Keratinocyte (primary cell): ENCODE measurements around the gene POLD4. TPM values are rescaled to one million over a fixed set of nuclear protein-coding genes. Genes with fewer than 3 reads are reported as not detected.

ENCODE experiments used
- DNase-seq: peaks from one replicate; pipeline ENCODE4 v3.0.0-alpha.2; 2011; ENCODE audit warnings: low read depth, missing footprints, low spot score
- FAIRE-seq: peaks from 2 replicates; lab custom pipeline; 2011; peaks lifted over from hg19 to GRCh38; lab: Jason Lieb, UNC
- H2AFZ ChIP-seq: 2 replicates; pipeline ENCODE4 v1.6.0; 2012; ENCODE audit warnings: low read length, control low read depth, inconsistent platforms; ENCODE audit not compliant: control insufficient read depth
- H3K27ac ChIP-seq: 2 replicates; pipeline ENCODE4 v1.5.1; 2011; ENCODE audit warnings: low read length; ENCODE audit not compliant: control insufficient read depth, insufficient read depth
- H3K27me3 ChIP-seq: 3 replicates; pipeline ENCODE4 v1.6.0; 2011; ENCODE audit warnings: low read length; ENCODE audit not compliant: control insufficient read depth, insufficient read depth; ENCODE audit errors: extremely low read depth
- H3K36me3 ChIP-seq, 2 experiments: 2 replicates in 1 of 2; 3 replicates in 1 of 2; pipeline ENCODE4 v1.5.1; 2011; ENCODE audit warnings: low read length in 2 of 2, mild to moderate bottlenecking in 1 of 2; ENCODE audit not compliant: control insufficient read depth in 2 of 2, insufficient read depth in 2 of 2; ENCODE audit errors: extremely low read depth in 1 of 2
- H3K4me1 ChIP-seq: 3 replicates; pipeline ENCODE4 v1.5.1; 2011; ENCODE audit warnings: low read length; ENCODE audit not compliant: control insufficient read depth, insufficient read depth; ENCODE audit errors: extremely low read depth
- H3K4me2 ChIP-seq: 3 replicates; pipeline ENCODE4 v1.6.0; 2011; ENCODE audit warnings: low read depth, low read length; ENCODE audit not compliant: control insufficient read depth, insufficient read depth; ENCODE audit errors: extremely low read depth
- H3K4me3 ChIP-seq, 3 experiments: fragments of 200-600 bp in 1 of 3; sonication (generic) in 1 of 3; 2 replicates in 2 of 3; 3 replicates in 1 of 3; pipeline ENCODE4 v1.5.1; 2011 to 2016; ENCODE audit warnings: low read length in 3 of 3, mild to moderate bottlenecking in 3 of 3, control low read depth in 2 of 3, inconsistent platforms in 1 of 3, low read depth in 1 of 3, mixed read lengths in 1 of 3, mixed run types in 1 of 3, moderate library complexity in 1 of 3; ENCODE audit not compliant: control insufficient read depth in 2 of 3, insufficient read depth in 2 of 3; ENCODE audit errors: extremely low read depth in 1 of 3
- H3K79me2 ChIP-seq: 2 replicates; pipeline ENCODE4 v1.6.0; 2012; ENCODE audit warnings: low read length; ENCODE audit not compliant: control insufficient read depth, insufficient read depth
- H3K9ac ChIP-seq: 3 replicates; pipeline ENCODE4 v1.6.0; 2011; ENCODE audit warnings: low read length; ENCODE audit not compliant: control insufficient read depth, insufficient read depth; ENCODE audit errors: extremely low read depth
- H3K9me1 ChIP-seq: 3 replicates; pipeline ENCODE4 v1.6.0; 2011; ENCODE audit warnings: low read length; ENCODE audit not compliant: control insufficient read depth, insufficient read depth; ENCODE audit errors: extremely low read depth
- H3K9me3 ChIP-seq: 2 replicates; pipeline ENCODE4 v1.5.1; 2012; ENCODE audit warnings: low read depth, low read length; ENCODE audit not compliant: control insufficient read depth
- H4K20me1 ChIP-seq: 3 replicates; pipeline ENCODE4 v1.6.0; 2011; ENCODE audit warnings: low read length; ENCODE audit not compliant: control insufficient read depth, insufficient read depth; ENCODE audit errors: extremely low read depth
- EZH2 ChIP-seq: IDR thresholded peaks from one replicate; pipeline ENCODE4 v1.6.1; 2012; ENCODE audit warnings: inconsistent platforms, mild to moderate bottlenecking, low read length, moderate library complexity
- dilution Hi-C: fragments of 300-500 bp; cut with MboI; formaldehyde crosslinking; loops from one replicate; pipeline ENCODE4 v1.7.0; 2020; ENCODE audit warnings: low sequenced_read_pairs; ENCODE audit not compliant: extremely low pct_ligation_motif_present
- polyA plus RNA-seq, 5 experiments: library from polyadenylated mRNA; depleted of rRNA in 3 of 5; stranded (reverse) in 3 of 5; stranded (forward) in 1 of 5; unstranded in 1 of 5; fragments of >200 nt; gene quantifications; 1 replicate in 1 of 5; 2 replicates in 3 of 5; 3 replicates in 1 of 5; pipeline versions ENCODE4 v1.2.1 to v1.2.3, GENCODE V29; 2011 to 2012; ENCODE audit warnings: missing spikeins in 2 of 5, low read depth in 1 of 5, low replicate concordance in 1 of 5
- TF ChIP-seq, protein P1 (sequence below), 3 experiments: IDR thresholded peaks in 1 of 3; conservative IDR thresholded peaks in 1 of 3; optimal IDR thresholded peaks in 1 of 3; 2 replicates in 2 of 3; 3 replicates in 1 of 3; pipeline versions ENCODE3 to v1.5.1; 2011; ENCODE audit warnings: low read length in 3 of 3, mild to moderate bottlenecking in 3 of 3, moderate library complexity in 2 of 3, control low read depth in 1 of 3, inconsistent platforms in 1 of 3; ENCODE audit not compliant: insufficient read depth in 2 of 3; ENCODE audit errors: extremely low read depth in 1 of 3

POLD4 gene
- polyA plus RNA-seq, 1 donor (not counting 4 experiments of a cell fraction or from before 2014, with no cell fraction given), result 35.7 TPM

- Histone ChIP-seq H3K27me3 (no peaks in the 10 kb centered on the region), H3K79me2 (no peaks in the 10 kb centered on the region), H3K9ac (no peak overlapping the region), H2AFZ (no peak overlapping the region), H3K36me3 (peaks cover 0 to 24% of the 10 kb centered on the region in 2 experiments), H3K4me3 (no peak overlapping the region), H3K4me2 (no peak overlapping the region), H3K27ac (no peak overlapping the region), H3K9me3 (no peaks in the 10 kb centered on the region), H3K9me1 (no peaks in the 10 kb centered on the region), H3K4me1 (peaks cover 44% of the 10 kb centered on the region), H4K20me1 (no peaks in the 10 kb centered on the region)
- TF ChIP-seq, protein P1, sequence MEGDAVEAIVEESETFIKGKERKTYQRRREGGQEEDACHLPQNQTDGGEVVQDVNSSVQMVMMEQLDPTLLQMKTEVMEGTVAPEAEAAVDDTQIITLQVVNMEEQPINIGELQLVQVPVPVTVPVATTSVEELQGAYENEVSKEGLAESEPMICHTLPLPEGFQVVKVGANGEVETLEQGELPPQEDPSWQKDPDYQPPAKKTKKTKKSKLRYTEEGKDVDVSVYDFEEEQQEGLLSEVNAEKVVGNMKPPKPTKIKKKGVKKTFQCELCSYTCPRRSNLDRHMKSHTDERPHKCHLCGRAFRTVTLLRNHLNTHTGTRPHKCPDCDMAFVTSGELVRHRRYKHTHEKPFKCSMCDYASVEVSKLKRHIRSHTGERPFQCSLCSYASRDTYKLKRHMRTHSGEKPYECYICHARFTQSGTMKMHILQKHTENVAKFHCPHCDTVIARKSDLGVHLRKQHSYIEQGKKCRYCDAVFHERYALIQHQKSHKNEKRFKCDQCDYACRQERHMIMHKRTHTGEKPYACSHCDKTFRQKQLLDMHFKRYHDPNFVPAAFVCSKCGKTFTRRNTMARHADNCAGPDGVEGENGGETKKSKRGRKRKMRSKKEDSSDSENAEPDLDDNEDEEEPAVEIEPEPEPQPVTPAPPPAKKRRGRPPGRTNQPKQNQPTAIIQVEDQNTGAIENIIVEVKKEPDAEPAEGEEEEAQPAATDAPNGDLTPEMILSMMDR (optimal IDR thresholded peaks at IDR 0.05 in 1 of 3, IDR thresholded peaks at IDR 0.05 in 1 of 3, conservative IDR thresholded peaks at IDR 0.05 in 1 of 3; ENCODE audit: extremely low read depth in 1 of 3, insufficient read depth in 2 of 3, low read length in 3 of 3), result no peak
- no peak for TF ChIP-seq EZH2
- dilution Hi-C loops, result no loop called here
- no peak for FAIRE-seq
- no peak for DNase-seq
Observed at GRCh38 chr11:67308031-67308866, 45.1 kb downstream of the POLD4 start.

GRCh38 chr11:67307545-67308001 is 45.8 kb downstream of the POLD4 start:
- dilution Hi-C loops, result no loop called here
- Histone ChIP-seq H3K79me2 (no peaks in the 10 kb centered on the region), H3K4me1 (peaks cover 43% of the 10 kb centered on the region), H3K4me2 (no peak overlapping the region), H3K36me3 (peaks cover 0 to 26% of the 10 kb centered on the region in 2 experiments), H4K20me1 (no peaks in the 10 kb centered on the region), H3K9ac (no peak overlapping the region), H3K9me3 (no peaks in the 10 kb centered on the region), H3K27me3 (no peaks in the 10 kb centered on the region), H3K27ac (no peak overlapping the region), H2AFZ (no peak overlapping the region), H3K4me3 (no peak overlapping the region), H3K9me1 (no peaks in the 10 kb centered on the region)
- DNase-seq (no peak), FAIRE-seq (no peak)
- TF ChIP-seq, protein P1 (optimal IDR thresholded peaks at IDR 0.05 in 1 of 3, IDR thresholded peaks at IDR 0.05 in 1 of 3, conservative IDR thresholded peaks at IDR 0.05 in 1 of 3; ENCODE audit: extremely low read depth in 1 of 3, insufficient read depth in 2 of 3, low read length in 3 of 3), result no peak
- TF ChIP-seq EZH2, result no peak
